ENCODE results near the gene TRAF6. TPM values are rescaled to one million over a fixed set of nuclear protein-coding genes. Genes with fewer than 3 reads are reported as not detected.

TRAF6 gene
- total RNA-seq, 1 experiment from 2014 or later, result 10.9 TPM

DNA sequence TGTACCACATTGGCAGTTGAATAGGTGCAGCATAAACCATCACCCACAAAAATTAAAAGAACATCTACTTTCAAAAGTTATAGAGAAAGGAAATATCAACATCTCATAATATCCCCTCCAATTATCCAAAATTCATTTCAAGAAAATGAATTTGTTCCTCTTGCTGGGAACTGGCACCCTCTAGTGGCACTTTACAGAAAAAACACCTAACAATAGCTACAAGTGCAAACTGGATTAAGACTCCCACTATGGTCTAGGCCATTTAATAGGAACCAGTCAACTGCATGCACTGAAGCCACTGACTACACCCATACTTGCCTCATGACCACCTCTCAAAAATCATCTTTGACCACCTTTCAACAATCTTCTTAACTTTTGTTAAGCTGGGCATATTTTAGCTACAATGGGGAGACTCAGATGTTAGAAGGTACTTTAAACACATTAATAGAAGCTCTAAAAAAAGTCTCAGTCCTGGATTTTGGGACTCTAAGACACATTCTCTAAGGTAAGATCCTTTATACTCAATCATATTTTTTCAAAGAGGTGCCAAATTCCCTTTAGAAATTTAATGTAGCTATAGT, 17.3 kb downstream of the TRAF6 start:
- peak in 1 of 2 experiments; percentile 45 for DNase-seq
- intact Hi-C loops (cut with micrococcal nuclease; ENCODE audit: unreplicated experiment), result loop anchor here (1.0 to 5.0 kb wide), 3 partner anchors 41 to 201 kb away; no protein-coding TSS in a partner anchor

DNA sequence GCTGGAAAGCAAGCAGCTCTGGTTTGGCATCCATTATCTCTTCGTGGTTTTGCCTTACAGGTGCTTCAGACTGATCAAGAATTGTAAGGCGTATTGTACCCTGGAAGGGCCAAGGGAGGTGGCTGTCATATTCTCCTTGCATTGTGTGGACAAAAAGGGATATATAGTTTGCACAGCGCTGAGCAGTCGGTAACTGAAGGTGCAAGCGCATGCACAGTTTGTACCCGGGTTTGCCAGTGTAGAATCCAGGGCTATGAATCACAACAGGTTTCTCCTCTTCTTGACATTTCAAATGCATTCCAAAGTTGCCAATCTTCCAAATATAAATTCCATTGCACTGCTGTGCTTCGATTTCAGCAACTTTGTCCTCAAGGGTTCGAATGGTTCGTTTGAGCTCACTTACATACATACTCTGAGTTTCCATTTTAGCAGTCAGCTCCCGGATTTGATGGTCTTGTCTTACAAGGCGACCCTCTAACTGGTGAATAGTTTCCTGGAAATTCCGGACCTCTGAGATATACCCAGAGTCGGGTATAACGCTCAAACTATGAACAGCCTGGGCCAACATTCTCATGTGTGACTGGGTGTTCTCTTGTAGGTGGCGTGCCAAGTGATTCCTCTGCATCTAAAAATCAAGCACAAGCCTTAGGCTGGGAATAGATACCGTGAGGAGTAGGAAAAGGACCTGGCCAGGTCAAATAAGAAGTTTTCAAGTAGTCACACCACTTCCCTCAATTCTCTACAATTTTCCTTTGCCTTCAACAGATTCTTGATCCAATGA, 19.9 kb downstream of the TRAF6 start:
- no peaks in the 10 kb centered on the region for H3K27me3 ChIP-seq (replicated peaks; ENCODE audit: control insufficient read depth, insufficient read depth, low read length)
- H3K9me3 ChIP-seq, result no peaks in the 10 kb centered on the region
- Mint-ChIP-seq H3K4me1 (ENCODE audit: low read depth, unreplicated experiment) (no peaks in the 10 kb centered on the region), H3K36me3 (ENCODE audit: insufficient read depth, unreplicated experiment) (peaks cover 50% of the 10 kb centered on the region), H3K27me3 (ENCODE audit: insufficient read depth, unreplicated experiment) (no peaks in the 10 kb centered on the region), H3K4me3 (ENCODE audit: unreplicated experiment) (no peak overlapping the region), H3K27ac (ENCODE audit: unreplicated experiment) (no peak overlapping the region), H3K9me3 (ENCODE audit: unreplicated experiment) (no peaks in the 10 kb centered on the region)
- no peaks in the 10 kb centered on the region for H3K4me1 ChIP-seq
- H3K4me3 ChIP-seq (ENCODE audit: low read depth, low read length), result no peak overlapping the region
- TF ChIP-seq, protein P1, sequence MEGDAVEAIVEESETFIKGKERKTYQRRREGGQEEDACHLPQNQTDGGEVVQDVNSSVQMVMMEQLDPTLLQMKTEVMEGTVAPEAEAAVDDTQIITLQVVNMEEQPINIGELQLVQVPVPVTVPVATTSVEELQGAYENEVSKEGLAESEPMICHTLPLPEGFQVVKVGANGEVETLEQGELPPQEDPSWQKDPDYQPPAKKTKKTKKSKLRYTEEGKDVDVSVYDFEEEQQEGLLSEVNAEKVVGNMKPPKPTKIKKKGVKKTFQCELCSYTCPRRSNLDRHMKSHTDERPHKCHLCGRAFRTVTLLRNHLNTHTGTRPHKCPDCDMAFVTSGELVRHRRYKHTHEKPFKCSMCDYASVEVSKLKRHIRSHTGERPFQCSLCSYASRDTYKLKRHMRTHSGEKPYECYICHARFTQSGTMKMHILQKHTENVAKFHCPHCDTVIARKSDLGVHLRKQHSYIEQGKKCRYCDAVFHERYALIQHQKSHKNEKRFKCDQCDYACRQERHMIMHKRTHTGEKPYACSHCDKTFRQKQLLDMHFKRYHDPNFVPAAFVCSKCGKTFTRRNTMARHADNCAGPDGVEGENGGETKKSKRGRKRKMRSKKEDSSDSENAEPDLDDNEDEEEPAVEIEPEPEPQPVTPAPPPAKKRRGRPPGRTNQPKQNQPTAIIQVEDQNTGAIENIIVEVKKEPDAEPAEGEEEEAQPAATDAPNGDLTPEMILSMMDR (IDR thresholded peaks at IDR 0.05; ENCODE audit: insufficient read depth in 1 of 2, low read depth in 1 of 2, low read length in 1 of 2, severe bottlenecking in 1 of 2, unreplicated experiment in 1 of 2), result no peak
- intact Hi-C loops (cut with micrococcal nuclease; ENCODE audit: unreplicated experiment), result loop anchor here (5.0 kb wide), 1 partner anchor 183 kb away; no protein-coding TSS in a partner anchor
- POLR2A ChIA-PET, result no interaction called here
- CTCF ChIA-PET, result no interaction called here
- DNase-seq, result no peak
- 0 out of 2 replicates have a peak, but pooled peaks cover 3% of the 10 kb centered on the region for H3K36me3 ChIP-seq (ENCODE audit: control insufficient read depth, insufficient read depth, low read length)
- BruUV-seq (replicated peaks), result no TSS peak

More for the DNA sequence above, 17.3 kb downstream of the TRAF6 start:
- TF ChIP-seq, protein P1 (IDR thresholded peaks at IDR 0.05; ENCODE audit: insufficient read depth in 1 of 2, low read depth in 1 of 2, low read length in 1 of 2, severe bottlenecking in 1 of 2, unreplicated experiment in 1 of 2), result peak; percentile 71 to 83
- Mint-ChIP-seq H3K4me1 (ENCODE audit: low read depth, unreplicated experiment) (no peaks in the 10 kb centered on the region), H3K4me3 (ENCODE audit: unreplicated experiment) (no peak overlapping the region), H3K9me3 (ENCODE audit: unreplicated experiment) (no peaks in the 10 kb centered on the region), H3K27me3 (ENCODE audit: insufficient read depth, unreplicated experiment) (no peaks in the 10 kb centered on the region), H3K27ac (ENCODE audit: unreplicated experiment) (no peak overlapping the region), H3K36me3 (ENCODE audit: insufficient read depth, unreplicated experiment) (peaks cover 48% of the 10 kb centered on the region)
- Histone ChIP-seq H3K4me3 (ENCODE audit: low read depth, low read length) (no peak overlapping the region), H3K27me3 (replicated peaks; ENCODE audit: control insufficient read depth, insufficient read depth, low read length) (no peaks in the 10 kb centered on the region), H3K36me3 (ENCODE audit: control insufficient read depth, insufficient read depth, low read length) (peaks cover 3% of the 10 kb centered on the region; the same call in 1 of the 2 replicates), H3K9me3 (no peaks in the 10 kb centered on the region), H3K4me1 (no peaks in the 10 kb centered on the region)
- no TSS peak for BruUV-seq (replicated peaks)
- ChIA-PET POLR2A (no interaction called here), CTCF (interaction anchor here (0.7 to 2.1 kb wide), 13 partner anchors 10 to 874 kb away, joined by 3 to 22 read pairs (median 5); partner anchors contain the start of gene TRAF6)

DNA sequence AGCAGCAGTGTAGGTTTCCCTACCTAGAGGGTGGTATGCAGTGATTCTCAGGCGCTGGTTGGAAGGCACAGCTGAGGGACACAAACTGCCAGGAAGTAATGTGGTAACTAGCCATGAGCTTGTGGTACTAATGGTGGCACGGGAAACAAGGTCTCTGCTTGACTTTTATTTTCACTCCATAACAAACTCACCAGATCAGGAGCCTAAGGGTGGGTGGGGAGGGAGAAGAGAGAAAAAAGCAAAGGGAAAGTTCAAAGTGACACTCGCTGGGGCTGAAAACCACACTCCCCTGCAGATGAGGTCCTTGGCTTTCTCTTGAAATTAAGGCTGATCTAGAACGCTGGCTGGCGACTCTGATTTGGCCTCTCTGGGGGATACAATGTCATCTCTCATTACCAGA, 22.0 kb downstream of the TRAF6 start:
- intact Hi-C loops (cut with micrococcal nuclease; ENCODE audit: unreplicated experiment), result no loop called here
- BruUV-seq (replicated peaks), result no TSS peak

More for the DNA sequence above, 22.0 kb downstream of the TRAF6 start:
- TF ChIP-seq, protein P1 (IDR thresholded peaks at IDR 0.05; ENCODE audit: insufficient read depth in 1 of 2, low read depth in 1 of 2, low read length in 1 of 2, severe bottlenecking in 1 of 2, unreplicated experiment in 1 of 2), result no peak
- POLR2A ChIA-PET, result no interaction called here
- Histone ChIP-seq H3K36me3 (ENCODE audit: control insufficient read depth, insufficient read depth, low read length) (0 out of 2 replicates have a peak, but pooled peaks cover 3% of the 10 kb centered on the region), H3K4me1 (no peaks in the 10 kb centered on the region), H3K27me3 (replicated peaks; ENCODE audit: control insufficient read depth, insufficient read depth, low read length) (no peaks in the 10 kb centered on the region), H3K4me3 (ENCODE audit: low read depth, low read length) (no peak overlapping the region), H3K9me3 (no peaks in the 10 kb centered on the region)
- CTCF ChIA-PET, result no interaction called here
- Mint-ChIP-seq H3K36me3 (ENCODE audit: insufficient read depth, unreplicated experiment) (peaks cover 46% of the 10 kb centered on the region), H3K9me3 (ENCODE audit: unreplicated experiment) (no peaks in the 10 kb centered on the region), H3K27me3 (ENCODE audit: insufficient read depth, unreplicated experiment) (no peaks in the 10 kb centered on the region), H3K4me1 (ENCODE audit: low read depth, unreplicated experiment) (no peaks in the 10 kb centered on the region), H3K4me3 (ENCODE audit: unreplicated experiment) (no peak overlapping the region), H3K27ac (ENCODE audit: unreplicated experiment) (no peak overlapping the region)
- DNase-seq, result no peak
